ENCODE measurements around the gene BTBD18. TPM values are rescaled to one million over a fixed set of nuclear protein-coding genes. Genes with fewer than 3 reads are reported as not detected.

Gene BTBD18
- total RNA-seq (2014; rRNA removed; shearing (Covaris generic)): not detected in 2 replicates

- peak; percentile 34 for DNase-seq (ENCODE audit: low spot score)
Measured at GRCh38 chr11:57751676-57752253, at the start of gene BTBD18. BTBD18 (minus strand) TSS chr11:57751819; CDS start chr11:57751188, 631 bp downstream.

- no peak for DNase-seq (ENCODE audit: low spot score)
Measured at GRCh38 chr11:57801183-57801485, 49.5 kb upstream of the BTBD18 start.

GRCh38 chr11:57800444-57801182 lies 49.0 kb upstream of the BTBD18 start:
- peak; percentile 58 for DNase-seq (ENCODE audit: low spot score)

- DNase-seq (ENCODE audit: low spot score): no peak
Measured at GRCh38 chr11:57798905-57799559, 47.4 kb upstream of the BTBD18 start.

GRCh38 chr11:57793351-57794115 lies 41.9 kb upstream of the BTBD18 start:
- no peak for DNase-seq (ENCODE audit: low spot score)

GRCh38 chr11:57792870-57793269 lies 41.3 kb upstream of the BTBD18 start:
- no peak for DNase-seq (ENCODE audit: low spot score)

GRCh38 chr11:57792060-57792541 lies 40.5 kb upstream of the BTBD18 start:
- DNase-seq (ENCODE audit: low spot score): peak; percentile 42

- no peak for DNase-seq (ENCODE audit: low spot score)
Measured at GRCh38 chr11:57791321-57792059, 39.9 kb upstream of the BTBD18 start.

- no peak for DNase-seq (ENCODE audit: low spot score)
Measured at GRCh38 chr11:57788703-57789088, 37.1 kb upstream of the BTBD18 start.

GRCh38 chr11:57787920-57788702 lies 36.5 kb upstream of the BTBD18 start:
- no peak for DNase-seq (ENCODE audit: low spot score)

- no peak for DNase-seq (ENCODE audit: low spot score)
Measured at GRCh38 chr11:57787006-57787604, 35.5 kb upstream of the BTBD18 start.

GRCh38 chr11:57786436-57786835 lies 34.8 kb upstream of the BTBD18 start:
- no peak for DNase-seq (ENCODE audit: low spot score)

GRCh38 chr11:57785072-57785471 lies 33.5 kb upstream of the BTBD18 start:
- DNase-seq (ENCODE audit: low spot score): no peak

GRCh38 chr11:57781529-57781943 lies 29.9 kb upstream of the BTBD18 start:
- no peak for DNase-seq (ENCODE audit: low spot score)

GRCh38 chr11:57779276-57779675 lies 27.7 kb upstream of the BTBD18 start:
- DNase-seq (ENCODE audit: low spot score): peak; percentile 63

GRCh38 chr11:57778318-57779037 lies 26.9 kb upstream of the BTBD18 start:
- DNase-seq (ENCODE audit: low spot score): peak; percentile 98

- peak; percentile 43 for DNase-seq (ENCODE audit: low spot score)
Measured at GRCh38 chr11:57777969-57778317, 26.3 kb upstream of the BTBD18 start.

GRCh38 chr11:57776577-57777210 lies 25.1 kb upstream of the BTBD18 start:
- no peak for DNase-seq (ENCODE audit: low spot score)

- no peak for DNase-seq (ENCODE audit: low spot score)
Measured at GRCh38 chr11:57776031-57776521, 24.5 kb upstream of the BTBD18 start.

Data from H4 (cell line).